CD14-positive monocyte (primary cell): ENCODE data around the gene SPTBN4. TPM values are rescaled to one million over a fixed set of nuclear protein-coding genes. Genes with fewer than 3 reads are reported as not detected.

ENCODE experiments used
- DNase-seq, 3 donors: peaks; one replicate each; pipeline ENCODE4 v3.0.0-alpha.2; 2011 to 2022
- H2AFZ ChIP-seq: 2 replicates; pipeline ENCODE4 v1.6.0; 2012; ENCODE audit warnings: mild to moderate bottlenecking, low read depth, low read length, inconsistent platforms; ENCODE audit not compliant: insufficient read depth, poor library complexity, severe bottlenecking
- H3K27ac ChIP-seq, 2 donors: 1 replicate in 1 of 2; 2 replicates in 1 of 2; pipeline ENCODE4 v1.5.1; 2012 to 2013; ENCODE audit warnings: low read length in 2 of 2, control low read depth in 1 of 2, inconsistent platforms in 1 of 2, low read depth in 1 of 2, mild to moderate bottlenecking in 1 of 2
- H3K27me3 ChIP-seq, 2 donors: one replicate each; pipeline versions ENCODE4 v1.6.0 to v1.6.1; 2011 to 2013; ENCODE audit warnings: low read length in 2 of 2; ENCODE audit not compliant: control insufficient read depth in 2 of 2, insufficient read depth in 2 of 2
- H3K36me3 ChIP-seq, 2 donors: replicated peaks in 1 of 2; 1 replicate in 1 of 2; 2 replicates in 1 of 2; pipeline versions ENCODE4 v1.5.1 to v1.6.1; 2012 to 2013; ENCODE audit warnings: low read length in 2 of 2, control low read depth in 1 of 2, inconsistent platforms in 1 of 2, mild to moderate bottlenecking in 1 of 2; ENCODE audit not compliant: insufficient read depth in 2 of 2, control insufficient read depth in 1 of 2
- H3K4me1 ChIP-seq, 2 donors: 1 replicate in 1 of 2; 2 replicates in 1 of 2; pipeline versions ENCODE4 v1.5.1 to v1.6.1; 2012 to 2013; ENCODE audit warnings: low read length in 2 of 2, control low read depth in 1 of 2, inconsistent platforms in 1 of 2, mild to moderate bottlenecking in 1 of 2, moderate library complexity in 1 of 2; ENCODE audit not compliant: insufficient read depth in 2 of 2, control insufficient read depth in 1 of 2
- H3K4me2 ChIP-seq: replicated peaks from 2 replicates; pipeline ENCODE3; 2012; ENCODE audit warnings: low read length, moderate library complexity, mild to moderate bottlenecking; ENCODE audit not compliant: poor library complexity, severe bottlenecking; ENCODE audit errors: extremely low read depth
- H3K4me3 ChIP-seq, 3 experiments: fragments of 200-600 bp in 1 of 3; sonication (generic) in 1 of 3; replicated peaks in 1 of 3; 1 replicate in 2 of 3; 2 replicates in 1 of 3; pipeline ENCODE4 v1.5.1; 2011 to 2013; ENCODE audit warnings: low read length in 3 of 3, mild to moderate bottlenecking in 3 of 3, control low read depth in 2 of 3, low read depth in 2 of 3, inconsistent platforms in 1 of 3, moderate library complexity in 1 of 3
- H3K79me2 ChIP-seq: 2 replicates; pipeline ENCODE4 v1.6.0; 2012; ENCODE audit warnings: mild to moderate bottlenecking, control low read depth, inconsistent platforms, low read length, moderate library complexity; ENCODE audit not compliant: insufficient read depth
- H3K9ac ChIP-seq: 2 replicates; pipeline ENCODE4 v1.6.0; 2017; ENCODE audit warnings: low read length, mild to moderate bottlenecking; ENCODE audit not compliant: insufficient read depth, poor library complexity, severe bottlenecking
- H3K9me3 ChIP-seq, 2 donors: replicated peaks in 1 of 2; 1 replicate in 1 of 2; 2 replicates in 1 of 2; pipeline versions ENCODE4 v1.5.1 to v1.6.1; 2012 to 2013; ENCODE audit warnings: low read length in 2 of 2, control low read depth in 1 of 2; ENCODE audit not compliant: control insufficient read depth in 1 of 2, insufficient read depth in 1 of 2
- H4K20me1 ChIP-seq: 2 replicates; pipeline ENCODE4 v1.6.0; 2012; ENCODE audit warnings: mild to moderate bottlenecking, low read length, control low read depth, moderate library complexity; ENCODE audit not compliant: insufficient read depth
- H3K27ac Mint-ChIP-seq, 7 donors: one replicate each; pipeline ENCODE4 v1.8.0; 2020; ENCODE audit warnings: mild to moderate bottlenecking in 7 of 7, mixed read lengths in 7 of 7, moderate library complexity in 6 of 7, inconsistent platforms in 2 of 7
- H3K27me3 Mint-ChIP-seq, 3 donors: one replicate each; pipeline ENCODE4 v1.8.0; 2021 to 2022; ENCODE audit warnings: low read depth in 3 of 3, mild to moderate bottlenecking in 3 of 3, mixed read lengths in 3 of 3, moderate library complexity in 3 of 3, inconsistent platforms in 1 of 3
- H3K36me3 Mint-ChIP-seq, 2 donors: one replicate each; pipeline ENCODE4 v1.8.0; 2020; ENCODE audit warnings: mixed read lengths in 2 of 2, inconsistent platforms in 1 of 2, mild to moderate bottlenecking in 1 of 2
- H3K4me1 Mint-ChIP-seq: one replicate; pipeline ENCODE4 v1.8.0; 2020; ENCODE audit warnings: mild to moderate bottlenecking, mixed read lengths
- H3K4me3 Mint-ChIP-seq, 2 donors: one replicate each; pipeline ENCODE4 v1.8.0; 2020; ENCODE audit warnings: mild to moderate bottlenecking in 2 of 2, mixed read lengths in 2 of 2, moderate library complexity in 1 of 2
- H3K9me3 Mint-ChIP-seq, 7 donors: one replicate each; pipeline ENCODE4 v1.8.0; 2020 to 2022; ENCODE audit warnings: mixed read lengths in 7 of 7, mild to moderate bottlenecking in 6 of 7, moderate library complexity in 6 of 7, inconsistent platforms in 2 of 7
- WGBS: methylation state at CpG from one replicate; pipeline ENCODE4 v1.1.5; 2013; ENCODE audit warnings: missing lambda C conversion rate; ENCODE audit not compliant: insufficient coverage; 5-methylcytosine and 5-hydroxymethylcytosine counted together
- intact Hi-C, 2 donors: fragments of 100-400 bp; cut with micrococcal nuclease; formaldehyde crosslinking; loops; one replicate each; pipeline versions ENCODE4 v1.15.0 to v1.15.1; 2023
- polyA plus RNA-seq, 3 donors: library from polyadenylated mRNA; depleted of rRNA in 1 of 3; unstranded in 2 of 3; stranded (reverse) in 1 of 3; fragments of 300-500 nt in 2 of 3; fragments of >200 nt in 1 of 3; fragmentation: Illumina TruSeq in 2 of 3; gene quantifications; 1 replicate in 2 of 3; 2 replicates in 1 of 3; pipeline ENCODE4 v1.2.3, GENCODE V29; 2012 to 2021
- TF ChIP-seq, protein P1 (sequence below): fragments of 200-600 bp; IDR thresholded peaks from one replicate; pipeline ENCODE4 v1.8.0; 2022; ENCODE audit warnings: antibody characterized with exemption, mild to moderate bottlenecking

The SPTBN4 gene
- polyA plus RNA-seq, 3 donors: 0.07 TPM; not detected in 2

DNA sequence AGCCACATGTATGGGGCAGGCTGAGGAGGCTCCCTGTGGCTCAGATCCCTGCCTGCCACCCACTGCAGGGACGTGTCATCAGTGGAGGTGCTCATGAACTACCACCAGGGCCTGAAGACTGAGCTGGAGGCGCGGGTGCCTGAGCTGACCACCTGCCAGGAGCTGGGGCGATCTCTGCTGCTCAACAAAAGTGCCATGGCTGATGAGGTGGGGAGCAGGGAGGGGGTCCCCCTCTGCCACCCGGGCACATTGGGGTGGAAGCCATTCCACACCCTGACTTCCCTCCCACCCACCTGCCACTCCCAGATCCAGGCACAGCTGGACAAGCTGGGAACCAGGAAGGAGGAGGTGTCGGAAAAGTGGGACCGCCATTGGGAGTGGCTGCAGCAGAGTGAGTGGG, 98.6 kb downstream of the SPTBN4 start:
- Histone ChIP-seq H3K4me1 (peaks cover 13 to 20% of the 10 kb centered on the region in 2 donors), H3K27ac (no peak overlapping the region), H3K36me3 (no peaks in the 10 kb centered on the region), H3K9me3 (peaks cover 0 to 12% of the 10 kb centered on the region in 2 donors), H2AFZ (no peak overlapping the region), H3K4me2 (no peak overlapping the region), H4K20me1 (no peaks in the 10 kb centered on the region), H3K27me3 (peaks cover 19 to 53% of the 10 kb centered on the region in 2 donors), H3K4me3 (no peak overlapping the region), H3K9ac (no peak overlapping the region), H3K79me2 (no peaks in the 10 kb centered on the region)
- Mint-ChIP-seq H3K27ac (no peak overlapping the region), H3K4me3 (peak overlapping the region in 1 of 2 donors; percentile 35), H3K27me3 (peaks cover 60 to 71% (median 62%) of the 10 kb centered on the region in 3 donors), H3K4me1 (peaks cover 8% of the 10 kb centered on the region), H3K36me3 (peaks cover 0 to 4% of the 10 kb centered on the region in 2 donors), H3K9me3 (peaks cover 0 to 13% (median 11%) of the 10 kb centered on the region in 7 donors)
- TF ChIP-seq, protein P1, sequence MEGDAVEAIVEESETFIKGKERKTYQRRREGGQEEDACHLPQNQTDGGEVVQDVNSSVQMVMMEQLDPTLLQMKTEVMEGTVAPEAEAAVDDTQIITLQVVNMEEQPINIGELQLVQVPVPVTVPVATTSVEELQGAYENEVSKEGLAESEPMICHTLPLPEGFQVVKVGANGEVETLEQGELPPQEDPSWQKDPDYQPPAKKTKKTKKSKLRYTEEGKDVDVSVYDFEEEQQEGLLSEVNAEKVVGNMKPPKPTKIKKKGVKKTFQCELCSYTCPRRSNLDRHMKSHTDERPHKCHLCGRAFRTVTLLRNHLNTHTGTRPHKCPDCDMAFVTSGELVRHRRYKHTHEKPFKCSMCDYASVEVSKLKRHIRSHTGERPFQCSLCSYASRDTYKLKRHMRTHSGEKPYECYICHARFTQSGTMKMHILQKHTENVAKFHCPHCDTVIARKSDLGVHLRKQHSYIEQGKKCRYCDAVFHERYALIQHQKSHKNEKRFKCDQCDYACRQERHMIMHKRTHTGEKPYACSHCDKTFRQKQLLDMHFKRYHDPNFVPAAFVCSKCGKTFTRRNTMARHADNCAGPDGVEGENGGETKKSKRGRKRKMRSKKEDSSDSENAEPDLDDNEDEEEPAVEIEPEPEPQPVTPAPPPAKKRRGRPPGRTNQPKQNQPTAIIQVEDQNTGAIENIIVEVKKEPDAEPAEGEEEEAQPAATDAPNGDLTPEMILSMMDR: no peak
- DNase-seq: no peak
- WGBS: 79% methylated on average over 3 of the region's 7 CpGs
- intact Hi-C loops: loop anchor here in 1 of 2 donors (5.0 kb wide), 1 partner anchor 37 kb away; the partner anchor contains the start of gene LTBP4

DNA sequence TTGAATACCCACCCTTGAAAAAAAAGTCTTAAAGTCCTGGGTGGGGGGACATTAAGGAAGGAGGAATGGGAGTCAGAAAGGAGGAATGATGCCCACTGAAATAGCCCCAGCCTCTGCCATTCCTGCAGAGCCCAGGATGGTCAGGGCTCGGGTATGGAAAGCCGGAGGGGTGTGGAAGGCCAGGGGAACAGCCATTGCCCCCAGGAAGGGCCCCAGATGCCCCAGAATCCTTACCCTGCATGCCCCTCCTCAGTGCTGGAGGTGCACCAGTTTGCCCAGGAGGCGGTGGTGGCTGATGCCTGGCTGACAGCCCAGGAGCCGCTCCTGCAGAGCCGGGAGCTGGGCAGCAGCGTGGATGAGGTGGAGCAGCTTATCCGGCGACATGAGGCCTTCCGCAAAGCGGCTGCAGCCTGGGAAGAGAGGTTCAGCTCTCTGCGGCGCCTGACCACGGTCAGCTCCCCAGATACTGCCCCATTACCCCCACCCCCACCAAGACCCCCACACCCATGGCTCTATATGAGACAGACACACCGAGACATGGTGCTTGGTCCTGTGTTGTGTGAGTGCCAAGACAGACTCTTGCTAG, 99.2 kb downstream of the SPTBN4 start:
- H3K9me3 Mint-ChIP-seq: peaks cover 0 to 16% (median 11%) of the 10 kb centered on the region in 7 donors

More for the DNA sequence above, 99.2 kb downstream of the SPTBN4 start:
- WGBS: 89% methylated on average over 7 of the region's 14 CpGs
- H3K4me1 ChIP-seq: peaks cover 15 to 21% of the 10 kb centered on the region in 2 donors
- Mint-ChIP-seq H3K4me3 (peak overlapping the region in 1 of 2 donors; percentile 76), H3K36me3 (peaks cover 0 to 4% of the 10 kb centered on the region in 2 donors), H3K27me3 (peaks cover 62 to 69% (median 62%) of the 10 kb centered on the region in 3 donors), H3K27ac (no peak overlapping the region), H3K4me1 (peaks cover 12% of the 10 kb centered on the region)
- peaks cover 0 to 12% of the 10 kb centered on the region in 2 donors for H3K9me3 ChIP-seq
- H3K79me2 ChIP-seq: no peaks in the 10 kb centered on the region
- no peaks in the 10 kb centered on the region for H4K20me1 ChIP-seq
- H3K4me2 ChIP-seq: no peak overlapping the region
- H3K27me3 ChIP-seq: peaks cover 19 to 51% of the 10 kb centered on the region in 2 donors
- intact Hi-C loops: loop anchor here in 1 of 2 donors (5.0 kb wide), 1 partner anchor 36 kb away; the partner anchor contains the start of gene LTBP4
- no peak overlapping the region for H3K9ac ChIP-seq
- H3K4me3 ChIP-seq: no peak overlapping the region
- TF ChIP-seq, protein P1: no peak
- no peak overlapping the region for H2AFZ ChIP-seq
- no peaks in the 10 kb centered on the region for H3K36me3 ChIP-seq
- no peak for DNase-seq
- H3K27ac ChIP-seq: no peak overlapping the region
